NCI-H446 treated with DMSO at 0.1 percent for 48 hours (cell line): ENCODE measurements around the gene DLL4.

ENCODE experiments used
- DNase-seq: peaks from one replicate; lab custom pipeline; 2025; lab: John Stamatoyannopoulos, UW

Gene DLL4

GRCh38 chr15:40906091-40906990 is 22.8 kb upstream of the DLL4 start:
- DNase-seq, result peak; percentile 60

- peak; percentile 19 for DNase-seq
Measured at GRCh38 chr15:40906991-40907802, 21.9 kb upstream of the DLL4 start.

GRCh38 chr15:40908095-40908494 is 21.0 kb upstream of the DLL4 start:
- no peak for DNase-seq

GRCh38 chr15:40909662-40910630 is 19.2 kb upstream of the DLL4 start:
- no peak for DNase-seq

GRCh38 chr15:40911141-40911540 is 18.0 kb upstream of the DLL4 start:
- DNase-seq, result no peak

- DNase-seq, result no peak
Measured at GRCh38 chr15:40911693-40912092, 17.4 kb upstream of the DLL4 start.

GRCh38 chr15:40912478-40912877 is 16.7 kb upstream of the DLL4 start:
- DNase-seq, result no peak

GRCh38 chr15:40914013-40914412 is 15.1 kb upstream of the DLL4 start:
- no peak for DNase-seq

- no peak for DNase-seq
Measured at GRCh38 chr15:40914486-40914885, 14.7 kb upstream of the DLL4 start.

- no peak for DNase-seq
Measured at GRCh38 chr15:40915116-40915661, 14.0 kb upstream of the DLL4 start.

GRCh38 chr15:40915679-40916078 is 13.5 kb upstream of the DLL4 start:
- no peak for DNase-seq

GRCh38 chr15:40917585-40917984 is 11.6 kb upstream of the DLL4 start:
- DNase-seq, result no peak

- no peak for DNase-seq
Measured at GRCh38 chr15:40918146-40918798, 10.9 kb upstream of the DLL4 start.

GRCh38 chr15:40918799-40919392 is 10.2 kb upstream of the DLL4 start:
- no peak for DNase-seq

- DNase-seq, result no peak
Measured at GRCh38 chr15:40921949-40922607, 7.1 kb upstream of the DLL4 start.

- DNase-seq, result no peak
Measured at GRCh38 chr15:40922608-40923005, 6.5 kb upstream of the DLL4 start.

GRCh38 chr15:40923551-40923950 is 5.6 kb upstream of the DLL4 start:
- DNase-seq, result no peak

GRCh38 chr15:40925495-40925862 is 3.7 kb upstream of the DLL4 start:
- DNase-seq, result no peak

- no peak for DNase-seq
Measured at GRCh38 chr15:40925863-40926658, 3.1 kb upstream of the DLL4 start.
